Kasumi-1 (cell line): Measurements from ENCODE around the gene AFAP1L2.

Experiments used
- DNase-seq, 2 experiments: peaks; one replicate each; lab custom pipeline; 2025; lab: John Stamatoyannopoulos, UW

AFAP1L2 gene

DNA sequence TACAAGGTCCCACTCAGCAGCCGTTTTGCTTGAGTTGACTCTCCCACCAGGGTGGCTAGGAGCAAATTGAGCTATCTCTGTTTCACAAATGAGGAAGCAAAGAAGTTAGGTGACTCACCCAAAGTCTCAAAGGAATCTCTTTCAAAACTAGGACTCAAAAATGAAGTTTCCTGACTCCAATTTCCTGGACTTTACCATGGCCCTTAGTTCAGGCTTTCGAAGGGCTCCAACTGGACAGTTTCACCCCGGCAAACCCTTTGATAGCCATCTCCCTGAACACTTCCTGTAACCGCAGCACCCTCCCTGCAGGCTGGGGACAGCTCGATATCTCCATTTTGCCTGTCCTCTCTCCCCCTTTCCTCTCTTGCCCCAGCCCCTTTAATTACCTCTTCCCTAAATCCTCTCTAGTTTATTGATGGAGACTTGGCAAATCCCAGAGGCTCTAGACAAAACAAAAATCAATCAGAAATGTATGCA is 4.7 kb upstream of the AFAP1L2 start:
- peak; percentile 14 to 15 for DNase-seq

DNA sequence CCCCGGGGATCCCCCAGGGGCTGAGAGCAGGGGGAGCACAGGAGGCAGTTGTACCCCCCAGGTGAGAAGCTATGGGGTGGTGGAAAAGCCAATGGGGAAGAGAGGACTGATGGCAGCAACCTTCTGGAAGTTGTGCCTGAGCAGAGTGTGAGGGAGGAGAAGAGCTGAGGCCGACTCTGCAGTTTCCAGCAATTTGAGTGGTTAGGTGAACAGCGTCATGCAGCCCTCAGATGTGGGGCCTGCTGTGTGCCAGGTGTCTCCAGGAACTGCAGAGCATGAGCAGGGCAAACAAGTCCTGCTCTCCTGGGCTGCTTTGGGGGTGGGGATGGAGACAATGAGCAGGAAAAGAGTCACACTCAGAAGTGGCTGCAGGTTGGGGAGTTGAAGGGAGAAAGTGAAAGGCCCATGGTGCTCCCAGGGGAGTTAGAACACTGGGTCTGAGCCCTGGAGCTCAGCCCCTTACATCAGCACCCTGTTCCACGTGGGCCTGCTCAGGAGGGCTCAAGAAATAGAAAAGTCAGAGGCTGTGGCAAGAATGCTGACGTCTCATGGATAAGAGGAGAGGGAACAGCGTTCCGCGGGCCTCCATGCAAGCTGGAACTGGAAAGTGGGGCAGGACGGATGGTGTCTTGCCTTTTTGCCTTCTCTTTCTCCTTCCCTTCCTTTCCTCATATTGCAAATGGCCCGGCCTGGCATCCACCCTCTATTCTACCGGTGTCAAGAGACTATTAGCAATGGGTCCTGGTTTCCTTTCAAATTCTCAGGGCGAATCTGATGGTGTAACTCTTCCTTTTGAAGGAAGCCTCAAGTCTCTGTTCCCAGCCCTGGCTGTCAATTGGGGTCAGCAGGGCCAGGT is 4.0 kb upstream of the AFAP1L2 start:
- DNase-seq, result no peak

DNA sequence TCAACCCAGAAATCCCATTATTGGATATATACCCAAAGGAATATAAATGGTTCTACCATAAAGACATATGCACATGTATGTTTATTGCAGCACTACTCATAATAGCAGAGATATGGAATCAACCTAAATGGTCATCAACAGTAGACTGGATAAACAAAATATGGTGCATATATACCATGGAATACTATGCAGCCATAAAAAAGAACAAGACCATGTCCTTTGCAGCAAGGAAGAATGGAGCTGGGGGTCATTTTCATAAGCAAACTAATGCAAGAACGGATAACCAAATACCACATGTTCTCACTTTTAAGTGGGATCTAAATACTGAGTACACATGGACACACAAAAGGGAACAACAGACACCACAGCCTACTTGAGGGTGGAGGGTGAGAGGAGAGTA is 2.2 kb upstream of the AFAP1L2 start:
- no peak for DNase-seq

DNA sequence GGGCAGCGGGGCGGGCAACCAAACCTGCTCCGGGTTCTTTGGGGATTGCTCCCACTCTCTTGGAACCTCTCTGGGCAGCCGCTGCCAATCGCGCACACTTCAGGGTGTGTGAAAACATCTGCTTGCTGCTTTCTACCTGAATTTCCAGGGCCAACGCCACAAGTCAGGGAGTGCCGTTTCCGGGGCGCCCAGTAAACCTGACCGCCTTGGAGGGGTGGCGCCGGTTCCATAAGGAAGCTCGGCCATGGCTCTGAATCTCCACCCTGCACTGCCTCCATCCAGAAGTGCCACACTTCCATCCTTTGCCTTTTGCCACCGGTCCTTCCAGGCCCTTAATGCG is 679 bp upstream of the AFAP1L2 start:
- no peak for DNase-seq

DNA sequence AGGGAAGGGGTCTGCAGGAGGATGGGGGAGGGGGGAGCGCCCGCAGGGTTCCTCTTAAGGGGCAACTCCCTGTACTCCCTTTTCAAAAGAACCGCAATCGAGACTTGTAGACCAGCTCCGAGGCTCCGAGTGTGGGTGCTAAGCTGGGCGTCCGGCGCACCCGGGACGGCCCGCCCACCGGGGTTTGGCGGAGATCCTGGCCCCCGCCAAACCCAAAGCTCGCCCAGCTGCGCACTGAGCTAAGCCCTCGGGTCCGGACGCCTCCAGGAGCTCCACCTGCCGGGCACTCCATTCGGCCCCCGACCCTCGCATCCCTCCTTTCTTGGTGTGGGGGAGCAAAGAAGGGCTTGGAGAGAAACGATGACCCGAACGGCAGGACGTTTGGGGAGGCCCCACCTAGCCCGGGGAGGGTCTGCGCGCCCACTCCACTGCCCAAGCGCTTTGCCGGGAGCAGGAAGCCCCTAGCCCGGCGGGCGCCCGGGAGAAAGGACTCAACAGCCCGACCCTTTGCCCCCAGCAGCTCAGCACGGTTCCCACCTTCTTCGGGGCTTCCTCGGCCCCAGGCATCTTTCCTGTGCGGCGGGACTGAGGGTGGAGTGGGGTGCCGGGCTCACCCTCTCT is 651 bp downstream of the AFAP1L2 start:
- DNase-seq, result no peak

DNA sequence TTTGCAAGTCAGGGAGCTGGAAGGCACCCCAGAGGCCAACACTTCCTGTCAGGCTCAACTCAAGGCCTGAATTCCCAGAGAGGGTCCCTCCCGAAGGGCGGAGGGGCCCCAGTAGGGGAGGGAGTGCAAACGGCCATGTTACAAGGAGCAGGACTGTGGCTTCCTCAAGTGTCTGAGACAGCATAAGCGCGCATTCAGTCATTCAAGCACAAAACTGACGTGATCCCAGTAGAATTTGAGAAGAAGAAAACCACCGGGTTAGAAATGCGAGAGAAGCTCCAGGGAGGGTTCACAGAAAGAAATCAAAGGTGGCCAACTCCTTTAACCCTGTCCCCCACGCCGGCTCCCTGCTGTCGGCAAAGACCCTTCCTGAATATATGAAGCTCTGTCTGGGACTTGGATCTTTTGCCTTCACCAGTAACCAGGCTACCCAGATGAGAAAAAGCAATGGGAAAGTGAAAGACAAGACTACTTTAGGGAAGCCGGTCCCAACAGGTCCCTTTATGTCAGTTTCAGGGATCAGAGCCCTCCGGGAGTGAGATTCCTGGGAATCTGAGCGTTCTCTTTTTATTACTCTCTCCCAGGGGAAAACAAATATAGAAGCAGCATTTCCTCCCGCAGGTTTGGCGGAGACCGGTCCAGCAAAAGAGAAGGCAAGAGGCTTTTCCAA is 1.3 kb downstream of the AFAP1L2 start:
- no peak for DNase-seq

DNA sequence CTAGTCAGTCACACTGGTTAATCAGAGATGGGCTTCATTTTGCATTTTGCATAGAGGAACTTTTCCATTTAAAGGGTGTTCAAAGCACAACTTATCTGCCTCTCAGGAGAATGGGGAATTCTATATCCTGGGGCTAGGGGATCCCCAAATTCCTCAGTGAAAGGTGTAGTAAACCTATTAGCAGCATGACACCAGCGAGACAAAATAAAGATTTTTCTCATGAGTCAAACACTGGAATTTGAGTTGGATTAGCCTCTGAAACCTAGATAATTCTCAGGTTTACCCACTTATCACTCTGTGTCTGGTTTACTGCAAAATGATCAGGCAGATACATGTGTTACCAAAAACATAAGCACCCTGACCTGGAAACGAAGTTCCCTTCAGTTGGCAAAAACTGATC is 2.1 kb downstream of the AFAP1L2 start:
- DNase-seq, result no peak

DNA sequence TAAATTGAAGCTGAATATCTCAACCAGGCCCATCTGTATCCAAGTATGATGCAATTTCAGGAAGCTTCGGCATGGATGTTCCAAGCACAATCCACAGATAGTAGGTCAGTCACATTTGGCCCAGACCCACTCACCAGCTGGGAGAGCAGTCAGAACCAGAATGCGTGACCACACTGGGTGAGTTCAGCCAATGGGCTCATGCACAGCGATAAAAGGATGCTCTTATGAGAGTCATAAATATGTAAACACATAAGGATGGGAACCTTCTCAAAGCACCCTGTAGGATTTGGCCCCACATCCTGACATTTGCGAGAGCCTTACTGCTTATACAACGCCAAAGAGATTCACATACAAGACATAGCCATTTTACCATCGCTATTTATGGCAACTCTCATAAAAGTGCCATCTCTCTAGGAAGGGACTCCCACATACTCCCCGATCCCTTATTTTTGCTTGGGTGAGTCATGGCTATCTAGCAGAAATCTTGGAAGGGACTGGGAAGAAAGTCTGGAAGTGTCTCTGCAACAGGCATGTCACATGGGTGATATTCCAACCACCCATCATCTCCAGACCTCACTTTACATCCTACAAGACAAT is 3.0 kb downstream of the AFAP1L2 start:
- DNase-seq, result no peak

DNA sequence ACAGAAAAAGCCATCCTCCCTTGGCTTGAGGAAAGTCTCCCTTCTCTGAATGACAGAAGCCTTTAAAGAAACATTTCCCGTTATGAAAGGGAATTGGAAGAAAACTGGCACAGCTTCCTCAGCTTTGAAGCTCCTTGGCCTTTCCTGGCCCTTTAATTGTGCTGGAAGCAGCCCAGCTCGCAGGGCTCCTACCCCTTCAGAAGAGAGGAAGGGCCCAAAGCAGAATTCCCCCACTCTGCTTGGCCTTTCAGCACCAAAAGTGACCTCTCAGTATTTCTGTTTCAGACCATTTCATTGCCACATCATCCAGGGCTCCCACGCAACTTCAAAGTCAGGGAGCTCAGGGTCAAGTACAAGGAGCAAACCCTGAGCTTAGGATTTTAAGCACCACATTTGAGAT is 4.2 kb downstream of the AFAP1L2 start:
- DNase-seq, result no peak

DNA sequence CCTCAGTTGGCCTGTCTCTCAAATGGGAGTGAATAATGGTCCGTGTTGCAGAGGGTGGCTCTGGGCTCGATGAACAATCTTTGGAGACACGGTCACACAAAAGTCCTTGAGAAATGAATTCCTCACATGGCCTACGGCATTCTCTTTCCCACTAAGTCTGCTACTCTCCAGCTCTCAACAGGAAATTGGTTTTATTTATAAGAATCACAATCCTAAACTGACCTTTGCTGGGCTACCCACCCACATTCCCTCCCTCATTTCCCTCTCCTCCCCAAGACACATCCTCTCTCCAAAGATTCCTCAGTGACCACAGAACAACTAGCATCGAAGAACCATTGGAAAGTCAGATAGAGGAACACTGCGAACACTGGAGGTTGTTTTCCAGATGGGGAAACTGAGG is 4.7 kb downstream of the AFAP1L2 start:
- DNase-seq, result no peak

DNA sequence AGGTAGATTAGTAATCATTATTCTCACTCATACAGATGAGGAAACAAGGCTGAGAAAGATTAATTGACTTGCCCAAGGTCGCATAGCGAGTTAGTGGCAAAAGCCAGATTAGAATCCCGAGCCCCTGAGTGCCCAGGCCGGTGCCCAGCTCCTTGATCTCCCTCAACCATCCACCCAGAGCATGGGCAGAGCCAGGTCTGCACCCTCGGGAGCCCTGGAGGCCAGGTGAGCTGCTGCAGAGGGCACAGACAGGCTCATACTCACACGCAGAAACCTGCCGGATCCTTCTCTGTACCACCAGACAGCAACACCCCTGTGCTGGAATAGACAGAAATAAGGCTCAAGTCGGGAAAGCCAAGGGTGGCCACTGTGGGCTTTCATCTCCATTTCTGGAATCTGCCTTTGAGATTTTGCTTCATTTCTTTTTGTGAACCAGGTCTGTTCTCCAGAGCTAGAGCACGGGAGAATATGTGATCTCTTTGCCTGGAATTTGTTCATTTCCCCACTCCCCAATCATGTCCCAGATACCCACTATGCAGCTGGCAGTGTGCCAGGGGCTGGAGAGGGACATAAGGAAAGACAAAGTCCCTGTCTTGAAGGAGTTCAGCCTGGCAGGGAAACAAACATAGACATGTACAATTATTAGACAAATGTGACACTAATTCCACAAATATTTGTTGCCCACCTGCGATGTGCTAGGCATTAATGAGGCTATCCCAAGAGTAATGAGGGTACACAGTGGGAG is 5.5 kb downstream of the AFAP1L2 start:
- DNase-seq, result no peak

DNA sequence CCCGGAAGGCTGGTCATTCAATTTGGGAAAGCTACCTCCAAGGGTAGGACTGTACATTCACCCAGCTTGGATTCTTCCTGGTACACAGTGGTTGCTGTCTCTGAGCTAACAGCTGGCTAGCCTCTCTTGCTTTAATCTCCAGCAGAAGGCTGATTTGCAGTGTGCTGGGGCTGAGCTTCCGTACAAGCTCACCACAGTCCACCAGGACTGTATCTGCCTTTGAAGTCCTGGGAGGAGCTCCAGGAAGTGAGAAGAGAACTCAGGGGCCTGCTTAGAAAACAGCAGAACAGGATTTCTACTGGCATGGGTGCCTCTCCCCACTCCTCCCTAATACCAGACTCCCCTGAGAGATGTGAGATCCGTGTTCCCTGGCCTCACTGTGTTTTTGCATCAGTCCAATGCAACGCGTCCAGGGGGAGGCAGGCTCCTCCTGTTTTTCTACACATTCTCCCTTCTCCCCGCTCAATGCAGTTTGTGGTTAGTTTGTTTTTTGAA is 6.6 kb downstream of the AFAP1L2 start:
- no peak for DNase-seq

DNA sequence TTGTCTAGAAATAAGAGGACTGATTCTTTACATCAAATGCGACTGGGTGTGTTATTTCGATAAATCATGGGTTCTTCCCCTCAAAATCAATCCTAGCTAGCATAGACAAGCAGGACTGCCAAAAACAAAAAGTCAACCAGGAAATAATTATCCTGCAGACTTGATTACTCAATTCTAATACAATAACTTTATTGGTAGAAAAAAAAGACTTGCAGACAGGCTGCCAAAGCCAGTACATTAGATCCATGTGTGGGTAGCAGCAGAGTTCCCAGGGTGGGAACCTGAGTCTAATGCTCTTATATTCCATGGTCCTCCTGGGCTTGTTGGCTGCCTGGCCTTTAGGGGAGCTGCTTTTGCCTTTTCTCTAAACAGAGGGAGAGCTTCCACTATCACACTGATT is 7.8 kb downstream of the AFAP1L2 start:
- no peak for DNase-seq

DNA sequence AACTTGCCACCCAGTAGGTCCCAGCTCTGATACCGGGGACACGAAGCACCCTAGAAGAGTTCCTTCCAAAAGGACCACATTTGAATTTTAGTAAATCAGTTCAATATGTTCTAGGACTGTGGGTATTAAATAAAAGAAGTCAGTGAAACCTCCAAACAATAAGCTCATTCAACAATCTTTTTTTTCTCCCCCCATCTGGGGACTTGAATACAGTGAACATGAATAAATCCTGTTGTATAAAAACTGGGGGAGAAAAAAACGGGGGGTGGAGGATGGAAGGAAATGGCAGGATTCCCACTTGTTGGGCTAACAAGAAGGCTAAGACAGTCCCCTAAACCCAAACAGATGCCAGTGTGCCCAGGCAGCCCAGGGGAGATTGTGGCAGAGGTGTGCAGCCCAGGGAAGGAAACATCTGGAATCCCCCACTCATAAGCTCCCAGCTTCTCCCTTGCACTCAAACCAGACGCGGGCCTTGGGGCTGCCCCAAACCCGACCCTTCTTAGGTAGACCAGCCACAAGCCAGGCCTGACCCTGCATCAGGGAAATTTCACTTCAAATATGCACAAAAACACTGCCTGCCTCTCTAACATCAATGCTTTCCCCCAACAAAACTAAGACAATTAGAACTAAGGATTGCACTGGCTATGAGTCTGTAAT is 8.8 kb downstream of the AFAP1L2 start:
- no peak for DNase-seq

DNA sequence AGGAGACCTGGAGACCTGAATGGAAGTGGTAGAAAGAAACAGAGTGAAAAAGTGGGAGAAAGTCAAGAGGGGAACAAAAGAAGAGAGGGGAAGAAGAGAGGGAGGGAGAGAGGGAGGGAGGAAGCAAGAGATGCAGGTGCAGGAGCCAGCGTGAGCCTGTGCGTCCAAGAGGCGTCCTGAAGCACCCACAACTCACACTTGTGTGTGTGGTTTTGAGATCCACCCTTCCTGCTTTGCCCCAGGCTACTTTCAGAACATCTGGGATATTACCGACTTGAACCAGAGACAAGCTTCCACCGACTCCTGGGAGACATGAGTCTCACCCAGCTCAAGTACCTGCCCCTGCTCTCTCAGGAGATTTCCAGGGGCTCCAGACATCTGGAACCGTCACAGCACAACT is 9.8 kb downstream of the AFAP1L2 start:
- DNase-seq, result no peak

DNA sequence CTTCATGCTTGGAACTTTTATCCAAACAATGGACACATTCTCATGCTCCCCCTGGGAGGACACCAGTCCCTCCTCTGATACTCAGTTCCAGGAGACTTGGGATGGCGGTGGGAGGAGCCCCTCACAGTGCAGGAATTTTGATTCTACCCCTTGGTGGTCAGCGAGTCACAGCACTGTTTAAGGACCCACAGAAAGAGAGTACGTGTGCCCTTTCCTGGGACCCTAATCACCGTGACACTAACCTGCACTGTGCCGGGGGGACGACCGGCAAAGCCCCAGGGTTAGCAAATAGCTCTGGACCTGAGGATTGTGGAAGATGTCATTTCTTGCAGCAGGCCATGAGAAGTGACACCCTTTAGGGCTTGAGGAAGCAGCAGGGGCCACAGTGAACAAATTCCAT is 10.4 kb downstream of the AFAP1L2 start:
- DNase-seq, result no peak

DNA sequence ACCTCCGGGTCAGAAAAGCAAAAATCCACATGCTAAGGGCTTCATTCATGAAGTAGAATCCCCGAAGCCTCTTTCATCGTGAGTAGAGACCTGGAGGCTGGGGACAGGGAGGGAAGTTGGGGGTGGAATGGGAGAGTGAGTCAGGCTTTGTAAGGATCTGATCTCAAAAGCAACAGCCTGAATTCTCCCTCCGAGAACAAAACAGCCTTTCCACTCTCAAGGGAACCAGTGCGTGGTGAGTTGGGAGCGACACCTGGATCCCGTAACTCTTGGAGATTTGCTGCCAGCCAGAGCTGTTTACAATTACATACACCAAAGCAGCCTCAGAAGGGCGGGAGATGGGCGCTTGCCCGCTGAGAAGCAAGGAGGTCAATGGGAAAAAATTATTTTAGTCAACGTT is 10.8 kb downstream of the AFAP1L2 start:
- no peak for DNase-seq

DNA sequence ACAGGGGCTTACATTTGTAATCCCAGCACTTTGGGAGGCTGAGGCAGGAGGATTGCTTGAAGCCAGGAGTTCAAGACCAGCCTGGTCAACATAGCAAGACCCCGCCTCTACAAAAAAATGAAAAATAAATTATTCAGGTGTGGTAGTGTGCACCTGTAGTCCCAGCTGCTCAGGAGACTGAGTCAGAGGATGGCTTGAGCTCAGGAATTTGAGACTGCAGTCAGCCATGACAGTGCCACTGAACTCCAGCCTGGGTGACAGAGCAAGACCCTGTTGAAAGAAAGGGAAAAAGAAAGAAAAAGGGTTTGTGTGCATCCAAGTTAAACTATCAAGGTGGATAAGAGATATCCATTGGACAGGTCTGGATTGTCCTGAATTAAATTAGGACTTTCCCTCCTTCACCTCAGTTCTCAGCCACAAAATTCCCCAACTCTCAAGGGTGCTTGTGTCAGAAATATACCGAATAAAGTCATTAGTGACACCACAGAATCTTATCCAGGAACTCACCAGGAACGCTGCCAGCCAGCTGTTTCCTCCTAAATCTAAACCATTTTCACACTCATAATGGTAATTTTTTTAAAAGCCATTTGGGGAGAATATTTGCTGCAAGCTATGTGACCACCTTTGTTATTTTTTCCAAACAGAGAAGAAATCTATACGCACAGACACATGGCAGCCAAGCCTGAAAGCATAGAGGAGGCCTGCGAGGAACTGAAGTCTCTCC is 12.0 kb downstream of the AFAP1L2 start:
- DNase-seq, result no peak

DNA sequence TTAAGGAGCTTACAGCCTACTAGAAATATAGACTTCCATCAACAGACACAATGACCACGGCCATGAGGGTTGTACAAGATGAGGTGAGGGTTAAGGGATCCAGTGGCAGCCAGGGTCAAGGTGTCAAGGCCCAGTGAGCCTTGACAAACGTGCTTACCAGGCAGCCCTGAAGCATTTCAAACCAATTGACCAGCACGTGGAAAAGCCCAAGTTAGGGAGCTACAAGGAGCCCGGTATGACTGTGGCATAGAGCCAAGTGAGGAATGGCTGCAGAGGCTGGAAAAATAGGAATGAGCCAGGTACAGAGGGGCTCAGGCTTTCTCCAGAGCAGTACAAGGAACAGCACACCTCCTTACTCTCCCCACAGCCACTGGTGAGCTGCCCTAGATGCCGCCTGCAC is 12.7 kb downstream of the AFAP1L2 start:
- no peak for DNase-seq

DNA sequence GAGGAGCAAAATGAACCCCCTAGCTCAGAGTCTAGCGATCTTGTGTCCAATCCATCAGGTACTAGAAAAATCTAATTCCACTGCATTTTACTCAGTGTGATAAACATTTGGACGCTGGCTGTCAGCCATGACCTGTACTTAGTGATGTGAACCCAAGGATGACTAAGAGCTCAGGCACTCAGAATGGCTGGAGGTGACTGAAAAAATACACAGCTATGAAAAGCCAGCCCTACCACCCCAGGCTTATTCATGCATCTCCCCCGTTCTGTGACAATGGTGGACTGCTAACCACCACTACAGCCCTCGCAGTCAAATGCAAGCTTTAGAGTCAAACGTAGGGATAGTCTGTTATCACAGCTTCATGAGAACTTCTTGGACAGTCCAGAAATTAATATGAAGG is 14.9 kb downstream of the AFAP1L2 start:
- DNase-seq, result no peak

DNA sequence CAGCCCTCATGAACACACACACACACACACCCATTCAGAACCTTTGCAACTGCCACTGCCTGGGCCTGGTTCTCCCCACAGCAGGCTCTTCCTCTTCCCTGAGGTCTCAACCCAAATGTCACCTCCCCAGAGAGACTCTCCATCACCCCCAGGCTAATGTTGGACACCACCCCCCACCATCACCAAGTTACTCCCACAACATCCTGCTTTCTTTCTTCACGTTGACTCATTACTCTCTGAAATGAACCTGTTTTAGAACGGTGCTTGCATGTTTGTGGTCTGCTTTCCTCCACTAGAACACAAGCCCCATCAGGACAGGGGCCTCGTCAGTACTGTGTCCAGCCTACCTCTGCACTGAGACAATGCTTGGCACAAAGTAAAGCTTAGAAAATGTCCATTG is 16.0 kb downstream of the AFAP1L2 start:
- DNase-seq, result no peak
